Left cardiac atrium (tissue), 4 donors: ENCODE measurements around the gene USP47. TPM values are rescaled to one million over a fixed set of nuclear protein-coding genes. Genes with fewer than 3 reads are reported as not detected.

Experiments used
- ATAC-seq, 2 donors: fragments of 200-7000 bp; cut with Tn5 transposase; one replicate each; pipeline ENCODE4 v1.9.1; 2020; ENCODE audit warnings: mild to moderate bottlenecking in 2 of 2, moderate library complexity in 2 of 2
- DNase-seq: peaks from one replicate; pipeline ENCODE4 v3.0.0-alpha.2; 2020
- intact Hi-C, 2 donors: fragments of 100-400 bp; cut with DNase I; formaldehyde crosslinking; loops; one replicate each; pipeline versions ENCODE4 v1.14.1 to v1.15.1; 2022 to 2023
- total RNA-seq, 2 donors: library from RNA; stranded (reverse); fragmentation: NEBNext Ultra II Directional; extraction: Animal tissue kit (Norgen Biotek cat#: 25700); gene quantifications; one replicate each; pipeline ENCODE4 v1.2.1, GENCODE V29; 2021
- donor health status: DM: no; HTN: yes; CAD: no.
- donor health status: DM: no; HTN: yes; CAD: no; lungs with severe emphysema.
- donor health status: DM: yes; HTN: yes; CAD: no.
- donor health status: Dilated cardiomyopathy.

USP47 gene
- total RNA-seq, 2 donors from 2014 or later: 48.3 to 56.4 TPM

- peak in 1 of 2 donors; percentile 10 for ATAC-seq
- no peak for DNase-seq
- intact Hi-C loops: no loop called here
Measured at GRCh38 chr11:11985016-11985715, 143.4 kb downstream of the USP47 start.

- DNase-seq (no peak), ATAC-seq (peak; percentile 54 to 73)
- intact Hi-C loops: no loop called here
Measured at GRCh38 chr11:11985954-11986949, 144.5 kb downstream of the USP47 start.

GRCh38 chr11:11987503-11988022 is 145.8 kb downstream of the USP47 start:
- intact Hi-C loops: no loop called here
- ATAC-seq (no peak), DNase-seq (no peak)

- DNase-seq: no peak
- ATAC-seq: no peak
- intact Hi-C loops: no loop called here
Measured at GRCh38 chr11:11988099-11988651, 146.4 kb downstream of the USP47 start.

GRCh38 chr11:11988681-11989261 is 147.0 kb downstream of the USP47 start:
- no peak for ATAC-seq
- no peak for DNase-seq
- intact Hi-C loops: no loop called here

GRCh38 chr11:11989774-11990744 is 148.3 kb downstream of the USP47 start:
- ATAC-seq (peak in 1 of 2 donors; percentile 25), DNase-seq (no peak)
- intact Hi-C loops: no loop called here

- ATAC-seq (peak; percentile 70), DNase-seq (no peak)
- intact Hi-C loops: no loop called here
Measured at GRCh38 chr11:11992257-11993212, 150.8 kb downstream of the USP47 start.

- intact Hi-C loops: no loop called here
- peak; percentile 69 to 74 for ATAC-seq
- DNase-seq: no peak
Measured at GRCh38 chr11:11993839-11994238, 152.1 kb downstream of the USP47 start.

GRCh38 chr11:11995601-11996000 is 153.8 kb downstream of the USP47 start:
- DNase-seq (no peak), ATAC-seq (no peak)
- intact Hi-C loops: no loop called here

- ATAC-seq (no peak), DNase-seq (no peak)
- intact Hi-C loops: no loop called here
Measured at GRCh38 chr11:11996321-11997048, 154.7 kb downstream of the USP47 start.

GRCh38 chr11:11997049-11997322 is 155.2 kb downstream of the USP47 start:
- no peak for DNase-seq
- intact Hi-C loops: no loop called here
- ATAC-seq: no peak

- DNase-seq: no peak
- intact Hi-C loops: no loop called here
- peak in 1 of 2 donors; percentile 83 for ATAC-seq
Measured at GRCh38 chr11:11998091-11998781, 156.5 kb downstream of the USP47 start.

- DNase-seq (no peak), ATAC-seq (no peak)
- intact Hi-C loops: no loop called here
Measured at GRCh38 chr11:12001186-12001585, 159.4 kb downstream of the USP47 start.

GRCh38 chr11:12003336-12003735 is 161.6 kb downstream of the USP47 start:
- DNase-seq: no peak
- intact Hi-C loops: no loop called here
- no peak for ATAC-seq

GRCh38 chr11:12003815-12004214 is 162.0 kb downstream of the USP47 start:
- no peak for DNase-seq
- no peak for ATAC-seq
- intact Hi-C loops: no loop called here

- ATAC-seq (no peak), DNase-seq (no peak)
- intact Hi-C loops: no loop called here
Measured at GRCh38 chr11:12005061-12005460, 163.3 kb downstream of the USP47 start.
